Fibroblast of lung (primary cell): ENCODE measurements around the gene ARHGEF11. TPM values are rescaled to one million over a fixed set of nuclear protein-coding genes. Genes with fewer than 3 reads are reported as not detected.

Experiments used
- DNase-seq, 2 donors: peaks; one replicate each; pipeline versions ENCODE4 v3.0.0 to v3.0.0-alpha.2; 2010; ENCODE audit warnings: low read depth in 2 of 2
- H2AFZ ChIP-seq: 2 replicates; pipeline ENCODE4 v1.5.1; 2012; ENCODE audit warnings: low read length, control low read depth, inconsistent platforms
- H3K27ac ChIP-seq: 2 replicates; pipeline ENCODE4 v1.5.1; 2011; ENCODE audit warnings: low read length, control low read depth; ENCODE audit not compliant: insufficient read depth
- H3K27me3 ChIP-seq: 2 replicates; pipeline ENCODE4 v1.5.1; 2011; ENCODE audit warnings: mild to moderate bottlenecking, low read length; ENCODE audit not compliant: control insufficient read depth, insufficient read depth
- H3K36me3 ChIP-seq: 2 replicates; pipeline ENCODE4 v1.5.1; 2011; ENCODE audit warnings: low read length; ENCODE audit not compliant: control insufficient read depth, insufficient read depth
- H3K4me1 ChIP-seq: 2 replicates; pipeline ENCODE4 v1.5.1; 2011; ENCODE audit warnings: low read length; ENCODE audit not compliant: control insufficient read depth, insufficient read depth; ENCODE audit errors: extremely low read depth
- H3K4me2 ChIP-seq: 2 replicates; pipeline ENCODE4 v1.5.1; 2011; ENCODE audit warnings: low read length, control low read depth; ENCODE audit not compliant: insufficient read depth; ENCODE audit errors: extremely low read depth
- H3K4me3 ChIP-seq, 4 experiments: fragments of 200-600 bp in 1 of 4; sonication (generic) in 1 of 4; replicated peaks in 1 of 4; 2 replicates each; pipeline ENCODE4 v1.5.1; 2011 to 2016; ENCODE audit warnings: low read length in 4 of 4, low read depth in 3 of 4, mild to moderate bottlenecking in 3 of 4, control low read depth in 2 of 4, inconsistent platforms in 1 of 4, mixed read lengths in 1 of 4; ENCODE audit not compliant: insufficient read depth in 1 of 4; ENCODE audit errors: control extremely low read depth in 1 of 4
- H3K79me2 ChIP-seq: 2 replicates; pipeline ENCODE4 v1.5.1; 2012; ENCODE audit warnings: mild to moderate bottlenecking, low read length, inconsistent platforms; ENCODE audit not compliant: control insufficient read depth, insufficient read depth
- H3K9ac ChIP-seq: 2 replicates; pipeline ENCODE4 v1.5.1; 2011; ENCODE audit warnings: mild to moderate bottlenecking, low read length, control low read depth; ENCODE audit not compliant: insufficient read depth
- H3K9me3 ChIP-seq: 2 replicates; pipeline ENCODE4 v1.5.1; 2012; ENCODE audit warnings: low read depth, low read length; ENCODE audit not compliant: control insufficient read depth, insufficient read depth
- H4K20me1 ChIP-seq: 2 replicates; pipeline ENCODE4 v1.5.1; 2011; ENCODE audit warnings: low read length; ENCODE audit not compliant: control insufficient read depth, insufficient read depth; ENCODE audit errors: extremely low read depth
- CTCF ChIP-seq, 2 donors: IDR thresholded peaks in 1 of 2; conservative IDR thresholded peaks in 1 of 2; 1 replicate in 1 of 2; 2 replicates in 1 of 2; pipeline ENCODE4 v1.5.1; 2011 to 2012; ENCODE audit warnings: low read length in 2 of 2, control low read depth in 1 of 2, inconsistent platforms in 1 of 2, low read depth in 1 of 2, mild to moderate bottlenecking in 1 of 2
- EZH2 ChIP-seq: IDR thresholded peaks from 2 replicates; pipeline ENCODE4 v1.5.1; 2012; ENCODE audit warnings: low read length, control low read depth, mild to moderate bottlenecking; ENCODE audit errors: missing control alignments
- polyA plus RNA-seq, 2 donors: library from polyadenylated mRNA; depleted of rRNA in 1 of 2; stranded (reverse) in 1 of 2; unstranded in 1 of 2; fragments of >200 nt; gene quantifications; 2 replicates each; pipeline ENCODE4 v1.2.1, GENCODE V29; 2011 to 2012; ENCODE audit warnings: missing spikeins in 1 of 2
- total RNA-seq: library from RNA; depleted of rRNA; stranded (reverse); fragments of >200 nt; gene quantifications from 2 replicates; pipeline ENCODE4 v1.2.1, GENCODE V29; 2014

Gene ARHGEF11
- total and polyA plus RNA-seq, 2 donors (not counting 1 experiment from before 2014, with no cell fraction given), result 12.8 to 29.1 TPM

- H3K4me3 ChIP-seq, result no peak overlapping the region
- no peak overlapping the region for H2AFZ ChIP-seq
- H3K27ac ChIP-seq, result no peak overlapping the region
- DNase-seq, result no peak
- H3K4me2 ChIP-seq, result no peak overlapping the region
- H4K20me1 ChIP-seq, result no peaks in the 10 kb centered on the region
- TF ChIP-seq EZH2 (no peak), CTCF (conservative IDR thresholded peaks at IDR 0.05 in 1 of 2, IDR thresholded peaks at IDR 0.05 in 1 of 2; ENCODE audit: low read depth in 1 of 2, low read length in 2 of 2) (no peak)
- H3K27me3 ChIP-seq, result peaks cover 3% of the 10 kb centered on the region
- H3K9me3 ChIP-seq, result no peaks in the 10 kb centered on the region
- H3K4me1 ChIP-seq, result no peaks in the 10 kb centered on the region
- no peaks in the 10 kb centered on the region for H3K36me3 ChIP-seq
- no peak overlapping the region for H3K9ac ChIP-seq
- no peaks in the 10 kb centered on the region for H3K79me2 ChIP-seq
These were observed 39.2 kb upstream of the ARHGEF11 start for GRCh38 chr1:157084720-157085119.

- no peaks in the 10 kb centered on the region for H4K20me1 ChIP-seq
- peaks cover 3% of the 10 kb centered on the region for H3K27me3 ChIP-seq
- H3K9ac ChIP-seq, result no peak overlapping the region
- no peaks in the 10 kb centered on the region for H3K9me3 ChIP-seq
- H3K4me1 ChIP-seq, result no peaks in the 10 kb centered on the region
- no peak overlapping the region for H3K4me2 ChIP-seq
- H3K4me3 ChIP-seq, result no peak overlapping the region
- no peak overlapping the region for H3K27ac ChIP-seq
- no peaks in the 10 kb centered on the region for H3K36me3 ChIP-seq
- H3K79me2 ChIP-seq, result no peaks in the 10 kb centered on the region
- peak in 1 of 2 donors; percentile 16 for DNase-seq
- TF ChIP-seq EZH2, result no peak
- no peak for TF ChIP-seq CTCF (conservative IDR thresholded peaks at IDR 0.05 in 1 of 2, IDR thresholded peaks at IDR 0.05 in 1 of 2; ENCODE audit: low read depth in 1 of 2, low read length in 2 of 2)
- H2AFZ ChIP-seq, result no peak overlapping the region
These were observed 36.2 kb upstream of the ARHGEF11 start for GRCh38 chr1:157081707-157082106.

GRCh38 chr1:157080714-157081113, 35.2 kb upstream of the ARHGEF11 start:
- Histone ChIP-seq H3K36me3 (no peaks in the 10 kb centered on the region), H2AFZ (no peak overlapping the region), H3K27me3 (peaks cover 3% of the 10 kb centered on the region), H4K20me1 (no peaks in the 10 kb centered on the region), H3K79me2 (no peaks in the 10 kb centered on the region), H3K4me3 (no peak overlapping the region), H3K4me1 (no peaks in the 10 kb centered on the region), H3K27ac (no peak overlapping the region), H3K9ac (no peak overlapping the region), H3K4me2 (no peak overlapping the region), H3K9me3 (no peaks in the 10 kb centered on the region)
- DNase-seq, result no peak
- TF ChIP-seq EZH2 (no peak), CTCF (conservative IDR thresholded peaks at IDR 0.05 in 1 of 2, IDR thresholded peaks at IDR 0.05 in 1 of 2; ENCODE audit: low read depth in 1 of 2, low read length in 2 of 2) (no peak)
